Mesenchymal stem cell (in vitro differentiated cells and primary cell): ENCODE data around the gene FNDC3B.

Experiments used
- DNase-seq: peaks from one replicate; pipeline ENCODE4 v3.0.0-alpha.2; 2013
- H2AFZ ChIP-seq: one replicate; pipeline ENCODE4 v1.6.1; 2013; ENCODE audit warnings: low read depth, mild to moderate bottlenecking, control low read depth, inconsistent platforms, low read length, moderate library complexity
- H2AK5ac ChIP-seq: 2 replicates; pipeline ENCODE4 v1.6.1; 2013; ENCODE audit warnings: low read length, moderate library complexity, mild to moderate bottlenecking, inconsistent platforms; ENCODE audit not compliant: severe bottlenecking
- H2BK120ac ChIP-seq: one replicate; pipeline ENCODE4 v1.6.1; 2013; ENCODE audit warnings: low read depth, mild to moderate bottlenecking, inconsistent platforms, low read length, moderate library complexity
- H2BK12ac ChIP-seq, 2 experiments: one replicate each; pipeline ENCODE4 v1.6.1; 2013; ENCODE audit warnings: inconsistent platforms in 2 of 2, low read length in 2 of 2, mild to moderate bottlenecking in 2 of 2, moderate library complexity in 2 of 2, control low read depth in 1 of 2
- H2BK15ac ChIP-seq: one replicate; pipeline ENCODE4 v1.6.1; 2013; ENCODE audit warnings: mild to moderate bottlenecking, low read depth, inconsistent platforms; ENCODE audit not compliant: poor library complexity, severe bottlenecking
- H2BK5ac ChIP-seq: 2 replicates; pipeline ENCODE4 v1.6.1; 2013; ENCODE audit warnings: low read depth, mild to moderate bottlenecking, low read length, control low read depth, inconsistent platforms; ENCODE audit not compliant: poor library complexity, severe bottlenecking
- H3K14ac ChIP-seq, 2 experiments: one replicate each; pipeline ENCODE4 v1.6.1; 2013; ENCODE audit warnings: inconsistent platforms in 2 of 2, low read length in 2 of 2, control low read depth in 1 of 2, mild to moderate bottlenecking in 1 of 2, moderate library complexity in 1 of 2
- H3K18ac ChIP-seq, 2 experiments: one replicate each; pipeline ENCODE4 v1.6.1; 2013; ENCODE audit warnings: inconsistent platforms in 2 of 2, low read length in 2 of 2, control low read depth in 1 of 2, low read depth in 1 of 2, mild to moderate bottlenecking in 1 of 2
- H3K23ac ChIP-seq, 2 experiments: one replicate each; pipeline ENCODE4 v1.6.1; 2013; ENCODE audit warnings: inconsistent platforms in 2 of 2, low read length in 2 of 2, mild to moderate bottlenecking in 2 of 2, moderate library complexity in 2 of 2, control low read depth in 1 of 2
- H3K27ac ChIP-seq: 2 replicates; pipeline ENCODE4 v1.5.1; 2013; ENCODE audit warnings: mild to moderate bottlenecking, moderate library complexity, low read length, control low read depth, inconsistent platforms; ENCODE audit not compliant: poor library complexity, severe bottlenecking
- H3K27me3 ChIP-seq, 2 experiments: 2 replicates each; pipeline versions ENCODE4 v1.6.1 to v1.7.0; 2013; ENCODE audit warnings: low read length in 2 of 2, mild to moderate bottlenecking in 2 of 2, moderate library complexity in 2 of 2, control low read depth in 1 of 2, inconsistent platforms in 1 of 2; ENCODE audit not compliant: control insufficient read depth in 1 of 2, insufficient read depth in 1 of 2
- H3K36me3 ChIP-seq, 2 experiments: 2 replicates each; pipeline versions ENCODE4 v1.6.1 to v1.7.0; 2013; ENCODE audit warnings: low read length in 2 of 2, control low read depth in 1 of 2, inconsistent platforms in 1 of 2, low read depth in 1 of 2, mild to moderate bottlenecking in 1 of 2; ENCODE audit not compliant: insufficient read depth in 2 of 2, control insufficient read depth in 1 of 2
- H3K4ac ChIP-seq, 2 experiments: one replicate each; pipeline ENCODE4 v1.6.1; 2013; ENCODE audit warnings: inconsistent platforms in 2 of 2, low read length in 2 of 2, mild to moderate bottlenecking in 2 of 2, moderate library complexity in 2 of 2, control low read depth in 1 of 2, low read depth in 1 of 2
- H3K4me1 ChIP-seq: 2 replicates; pipeline ENCODE4 v1.6.1; 2013; ENCODE audit warnings: low read depth, low read length, control low read depth; ENCODE audit not compliant: control insufficient read depth, insufficient read depth
- H3K4me2 ChIP-seq: 2 replicates; pipeline ENCODE4 v1.6.1; 2013; ENCODE audit warnings: low read length, mild to moderate bottlenecking, inconsistent platforms; ENCODE audit not compliant: poor library complexity, severe bottlenecking
- H3K4me3 ChIP-seq, 2 experiments: 2 replicates each; pipeline versions ENCODE4 v1.5.1 to v1.7.0; 2013; ENCODE audit warnings: low read length in 2 of 2, mild to moderate bottlenecking in 2 of 2, control low read depth in 1 of 2, low read depth in 1 of 2; ENCODE audit not compliant: insufficient read depth in 1 of 2
- H3K79me1 ChIP-seq: replicated peaks from 2 replicates; pipeline ENCODE4 v1.6.1; 2013; ENCODE audit warnings: mild to moderate bottlenecking, control low read depth, low read length, inconsistent platforms; ENCODE audit not compliant: poor library complexity, severe bottlenecking
- H3K9ac ChIP-seq: 2 replicates; pipeline ENCODE4 v1.7.0; 2013; ENCODE audit warnings: mild to moderate bottlenecking, low read length, moderate library complexity
- H3K9me3 ChIP-seq: 2 replicates; pipeline ENCODE4 v1.7.0; 2013; ENCODE audit warnings: mild to moderate bottlenecking, low read length; ENCODE audit not compliant: control insufficient read depth
- H4K8ac ChIP-seq: one replicate; pipeline ENCODE4 v1.6.1; 2013; ENCODE audit warnings: inconsistent platforms, mild to moderate bottlenecking, low read length, moderate library complexity
- H4K91ac ChIP-seq: one replicate; pipeline ENCODE4 v1.6.1; 2013; ENCODE audit warnings: mild to moderate bottlenecking, low read length, inconsistent platforms
- WGBS: methylation state at CpG from one replicate; pipeline ENCODE4 v1.1.7; 2013; ENCODE audit warnings: mixed read lengths; 5-methylcytosine and 5-hydroxymethylcytosine counted together

FNDC3B gene

GRCh38 chr3:172124271-172124670, 84.9 kb downstream of the FNDC3B start:
- peaks cover 7% of the 10 kb centered on the region for H3K4me1 ChIP-seq
- H2BK5ac ChIP-seq = no peak overlapping the region
- no peak overlapping the region for H3K4me3 ChIP-seq
- H2AFZ ChIP-seq = no peak overlapping the region
- no peak overlapping the region for H3K27ac ChIP-seq
- H2BK15ac ChIP-seq = no peak overlapping the region
- H3K9me3 ChIP-seq = no peaks in the 10 kb centered on the region
- no peak overlapping the region for H3K18ac ChIP-seq
- no peak overlapping the region for H2BK120ac ChIP-seq
- H3K27me3 ChIP-seq = no peaks in the 10 kb centered on the region
- WGBS = 100% methylated on average over 5 of the region's 5 CpGs
- no peak overlapping the region for H3K4me2 ChIP-seq
- no peak overlapping the region for H4K91ac ChIP-seq
- H2BK12ac ChIP-seq = no peak overlapping the region
- no peak overlapping the region for H3K9ac ChIP-seq
- H3K4ac ChIP-seq = no peak overlapping the region
- peaks cover 15% of the 10 kb centered on the region for H3K79me1 ChIP-seq
- no peak overlapping the region for H3K14ac ChIP-seq
- H2AK5ac ChIP-seq = no peak overlapping the region
- H3K36me3 ChIP-seq = peaks cover 29 to 68% of the 10 kb centered on the region in 2 experiments
- H4K8ac ChIP-seq = no peak overlapping the region
- no peak for DNase-seq
- no peak overlapping the region for H3K23ac ChIP-seq

DNA sequence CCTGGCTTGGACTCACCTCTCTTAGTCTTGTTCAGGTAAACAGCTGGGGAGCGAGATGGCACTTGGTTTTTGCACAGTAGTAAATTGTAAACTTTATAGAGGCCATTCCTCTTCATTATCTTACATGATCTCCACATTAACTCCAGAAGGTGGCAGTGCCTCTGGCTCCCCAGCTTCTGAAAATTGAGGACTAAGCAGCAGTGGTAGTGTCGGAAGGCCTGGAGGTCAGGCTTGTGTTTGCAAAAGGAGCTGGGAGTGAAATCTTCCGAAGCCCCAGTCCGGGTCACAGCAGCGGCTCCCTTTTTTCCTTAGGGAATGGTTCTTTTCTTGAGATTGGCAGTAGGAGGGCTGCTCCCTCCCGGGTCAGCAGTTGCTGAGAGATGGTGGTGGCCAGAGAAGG, 85.7 kb downstream of the FNDC3B start:
- H3K4ac ChIP-seq = no peak overlapping the region
- 78% methylated on average over 5 of the region's 6 CpGs for WGBS
- peak overlapping the region; percentile 55 for H4K8ac ChIP-seq
- no peak overlapping the region for H2BK12ac ChIP-seq
- no peaks in the 10 kb centered on the region for H3K9me3 ChIP-seq
- H2BK15ac ChIP-seq = no peak overlapping the region
- DNase-seq = peak; percentile 45
- H3K36me3 ChIP-seq = peaks cover 26 to 61% of the 10 kb centered on the region in 2 experiments
- H3K4me1 ChIP-seq = peaks cover 7% of the 10 kb centered on the region
- no peak overlapping the region for H2BK5ac ChIP-seq
- no peak overlapping the region for H3K23ac ChIP-seq
- no peak overlapping the region for H2AFZ ChIP-seq
- H2AK5ac ChIP-seq = no peak overlapping the region
- no peaks in the 10 kb centered on the region for H3K27me3 ChIP-seq
- H3K14ac ChIP-seq = no peak overlapping the region
- H4K91ac ChIP-seq = no peak overlapping the region
- H3K79me1 ChIP-seq = peaks cover 12% of the 10 kb centered on the region
- H3K18ac ChIP-seq = peak overlapping the region in 1 of 2 experiments; percentile 14
- peak overlapping the region; percentile 83 for H3K9ac ChIP-seq
- no peak overlapping the region for H2BK120ac ChIP-seq
- no peak overlapping the region for H3K27ac ChIP-seq
- no peak overlapping the region for H3K4me2 ChIP-seq
- H3K4me3 ChIP-seq = no peak overlapping the region

DNA sequence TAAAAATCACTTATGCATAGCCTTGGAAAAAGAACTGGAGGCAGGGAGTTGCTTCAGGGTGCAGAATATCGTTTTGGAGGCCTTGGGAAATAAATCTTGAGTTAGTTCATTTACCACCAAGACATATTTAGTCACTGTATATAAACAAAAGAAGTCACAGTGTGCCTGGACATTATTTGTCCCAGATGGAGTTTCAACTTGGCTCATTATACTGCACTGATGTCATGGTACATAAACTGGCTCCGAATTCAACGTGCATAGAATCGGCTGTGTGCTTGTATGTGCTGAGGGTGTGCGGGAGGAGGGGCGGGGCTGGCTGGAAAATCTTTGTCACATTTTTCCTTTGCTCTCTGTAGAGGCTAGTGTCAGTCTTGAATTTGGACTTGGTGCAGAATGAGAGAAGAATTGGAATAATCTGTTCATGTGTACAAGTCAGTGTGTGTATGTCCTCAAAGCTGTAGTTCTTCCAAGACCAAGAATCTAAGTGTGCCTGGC, 86.6 kb downstream of the FNDC3B start:
- peak; percentile 94 for DNase-seq
- Histone ChIP-seq H3K4me1 (peaks cover 8% of the 10 kb centered on the region), H3K4me3 (peak overlapping the region in 1 of 2 experiments; percentile 20), H2AFZ (no peak overlapping the region), H3K4me2 (no peak overlapping the region), H3K9ac (peak overlapping the region; percentile 83), H2BK12ac (no peak overlapping the region), H3K18ac (no peak overlapping the region), H3K23ac (no peak overlapping the region), H3K27ac (no peak overlapping the region), H3K9me3 (no peaks in the 10 kb centered on the region), H2AK5ac (no peak overlapping the region), H4K91ac (no peak overlapping the region), H2BK5ac (no peak overlapping the region), H3K79me1 (peaks cover 11% of the 10 kb centered on the region), H2BK120ac (no peak overlapping the region), H4K8ac (peak overlapping the region; percentile 60), H3K14ac (no peak overlapping the region), H2BK15ac (no peak overlapping the region), H3K27me3 (no peaks in the 10 kb centered on the region), H3K4ac (no peak overlapping the region), H3K36me3 (peaks cover 21 to 53% of the 10 kb centered on the region in 2 experiments)
- 17% methylated on average over 5 of the region's 6 CpGs for WGBS

DNA sequence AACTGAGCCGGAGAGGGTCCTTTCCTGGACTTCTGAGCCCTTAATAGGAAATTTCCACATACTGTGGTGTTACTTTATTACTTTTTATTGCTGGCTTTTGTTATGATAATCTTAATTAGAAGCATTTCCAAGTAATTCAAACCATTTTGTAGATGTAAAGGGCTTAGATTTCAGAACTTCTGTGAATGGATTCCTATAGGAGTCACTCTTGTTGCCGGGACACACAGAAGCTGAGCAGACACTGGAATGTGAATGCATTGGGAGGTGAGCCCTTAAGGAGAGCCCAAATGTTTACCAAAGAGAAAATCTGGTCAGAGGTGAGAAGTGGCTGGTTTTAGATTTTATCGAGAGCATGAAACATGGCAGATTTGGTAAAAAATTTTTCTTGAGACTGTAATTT, 87.4 kb downstream of the FNDC3B start:
- WGBS = 49% methylated on average over 2 of the region's 3 CpGs
- peak; percentile 56 for DNase-seq

More for the DNA sequence above, 87.4 kb downstream of the FNDC3B start:
- H2BK15ac ChIP-seq = no peak overlapping the region
- H3K79me1 ChIP-seq = peaks cover 11% of the 10 kb centered on the region
- no peak overlapping the region for H2AK5ac ChIP-seq
- H3K36me3 ChIP-seq = peaks cover 21 to 46% of the 10 kb centered on the region in 2 experiments
- H2BK120ac ChIP-seq = no peak overlapping the region
- no peak overlapping the region for H2BK12ac ChIP-seq
- H3K4me3 ChIP-seq = no peak overlapping the region
- peak overlapping the region; percentile 83 for H3K9ac ChIP-seq
- H3K9me3 ChIP-seq = no peaks in the 10 kb centered on the region
- no peak overlapping the region for H3K14ac ChIP-seq
- peaks cover 8% of the 10 kb centered on the region for H3K4me1 ChIP-seq
- no peak overlapping the region for H3K4ac ChIP-seq
- H3K4me2 ChIP-seq = no peak overlapping the region
- H3K27me3 ChIP-seq = no peaks in the 10 kb centered on the region
- H2AFZ ChIP-seq = no peak overlapping the region
- H4K91ac ChIP-seq = no peak overlapping the region
- H3K18ac ChIP-seq = no peak overlapping the region
- no peak overlapping the region for H4K8ac ChIP-seq
- H3K27ac ChIP-seq = no peak overlapping the region
- no peak overlapping the region for H3K23ac ChIP-seq
- no peak overlapping the region for H2BK5ac ChIP-seq
